Caco-2 (cell line): ENCODE results near the gene MANEAL. TPM values are rescaled to one million over a fixed set of nuclear protein-coding genes. Genes with fewer than 3 reads are reported as not detected.

Experiments used
- BruUV-seq: library from RNA; stranded (reverse); fragments of 400-500 nt; replicated peaks from 2 replicates; lab custom pipeline; 2021; lab: Mats Ljungman, UMichigan
- CTCF ChIA-PET: fragments of 300-600 bp; sonication (Branson Sonifier 250); formaldehyde crosslinking; loops from one replicate; lab custom pipeline; 2022; ENCODE audit warnings: antibody characterized with exemption; lab: Charles Lee
- POLR2A ChIA-PET: fragments of 300-600 bp; sonication (Branson Sonifier 250); formaldehyde crosslinking; loops from one replicate; lab custom pipeline; 2022; ENCODE audit warnings: antibody characterized with exemption; lab: Charles Lee
- DNase-seq, 2 experiments: peaks; one replicate each; pipeline versions ENCODE4 v3.0.0 to v3.0.0-alpha.2; 2020 to 2022
- H3K27me3 ChIP-seq: replicated peaks from 2 replicates; pipeline ENCODE4 v1.6.0; 2011; ENCODE audit warnings: low read length; ENCODE audit not compliant: control insufficient read depth, insufficient read depth
- H3K36me3 ChIP-seq: 2 replicates; pipeline ENCODE4 v1.5.1; 2011; ENCODE audit warnings: low read length; ENCODE audit not compliant: control insufficient read depth, insufficient read depth
- H3K4me1 ChIP-seq: fragments of 250-450 bp; sonication (Bioruptor Pico); 2 replicates; pipeline ENCODE4 v1.5.1; 2020; ENCODE audit warnings: mild to moderate bottlenecking
- H3K4me3 ChIP-seq: 2 replicates; pipeline ENCODE4 v1.5.1; 2011; ENCODE audit warnings: low read depth, mild to moderate bottlenecking, control low read depth, low read length
- H3K9me3 ChIP-seq: fragments of 250-450 bp; sonication (Bioruptor Pico); 2 replicates; pipeline ENCODE4 v1.5.1; 2020; ENCODE audit warnings: mild to moderate bottlenecking, moderate library complexity
- H3K27ac Mint-ChIP-seq: one replicate; pipeline ENCODE4 v1.8.0; 2022; ENCODE audit warnings: mixed read lengths; ENCODE audit not compliant: unreplicated experiment
- H3K27me3 Mint-ChIP-seq: one replicate; pipeline ENCODE4 v1.8.0; 2022; ENCODE audit warnings: mixed read lengths; ENCODE audit not compliant: insufficient read depth, unreplicated experiment
- H3K36me3 Mint-ChIP-seq: one replicate; pipeline ENCODE4 v1.8.0; 2022; ENCODE audit warnings: mild to moderate bottlenecking, mixed read lengths; ENCODE audit not compliant: insufficient read depth, unreplicated experiment
- H3K4me1 Mint-ChIP-seq: one replicate; pipeline ENCODE4 v1.8.0; 2022; ENCODE audit warnings: low read depth, mixed read lengths; ENCODE audit not compliant: unreplicated experiment
- H3K4me3 Mint-ChIP-seq: one replicate; pipeline ENCODE4 v1.8.0; 2022; ENCODE audit warnings: mild to moderate bottlenecking, moderate library complexity, mixed read lengths; ENCODE audit not compliant: unreplicated experiment
- H3K9me3 Mint-ChIP-seq: one replicate; pipeline ENCODE4 v1.8.0; 2022; ENCODE audit warnings: mixed read lengths; ENCODE audit not compliant: unreplicated experiment
- CTCF ChIP-seq, 2 experiments: fragments of 200-600 bp in 1 of 2; IDR thresholded peaks; 1 replicate in 1 of 2; 2 replicates in 1 of 2; pipeline versions ENCODE4 v1.5.1 to v1.8.0; 2011 to 2022; ENCODE audit warnings: antibody characterized with exemption in 1 of 2, control low read depth in 1 of 2, inconsistent platforms in 1 of 2, low read depth in 1 of 2, low read length in 1 of 2, mild to moderate bottlenecking in 1 of 2, moderate library complexity in 1 of 2; ENCODE audit not compliant: insufficient read depth in 1 of 2, severe bottlenecking in 1 of 2, unreplicated experiment in 1 of 2
- intact Hi-C: fragments of 100-400 bp; cut with micrococcal nuclease; formaldehyde crosslinking; loops from one replicate; pipeline ENCODE4 v1.10.0; 2022; ENCODE audit not compliant: unreplicated experiment
- total RNA-seq: library from RNA; stranded (reverse); gene quantifications from 2 replicates; pipeline ENCODE4 v1.2.3, GENCODE V29; 2022

The MANEAL gene
- total RNA-seq, 1 experiment from 2014 or later, result 25.9 TPM

GRCh38 chr1:37822906-37823815 lies 29.5 kb downstream of the MANEAL start:
- POLR2A ChIA-PET, result no interaction called here
- BruUV-seq, result no TSS peak
- H3K9me3 Mint-ChIP-seq, result no peaks in the 10 kb centered on the region
- no peaks in the 10 kb centered on the region for H3K36me3 ChIP-seq
- H3K27me3 Mint-ChIP-seq, result no peaks in the 10 kb centered on the region
- H3K9me3 ChIP-seq, result no peaks in the 10 kb centered on the region
- H3K4me1 Mint-ChIP-seq, result no peaks in the 10 kb centered on the region
- intact Hi-C loops, result no loop called here
- DNase-seq, result no peak
- CTCF ChIA-PET, result no interaction called here
- H3K4me1 ChIP-seq, result no peaks in the 10 kb centered on the region
- peaks cover 17% of the 10 kb centered on the region for H3K36me3 Mint-ChIP-seq
- H3K27me3 ChIP-seq, result no peaks in the 10 kb centered on the region
- H3K4me3 ChIP-seq, result no peak overlapping the region
- TF ChIP-seq CTCF (IDR thresholded peaks at IDR 0.05; ENCODE audit: insufficient read depth in 1 of 2, low read depth in 1 of 2, low read length in 1 of 2, severe bottlenecking in 1 of 2, unreplicated experiment in 1 of 2), result no peak
- H3K4me3 Mint-ChIP-seq, result no peak overlapping the region
- H3K27ac Mint-ChIP-seq, result no peak overlapping the region

- Mint-ChIP-seq H3K9me3 (no peaks in the 10 kb centered on the region), H3K27ac (no peak overlapping the region), H3K4me3 (no peak overlapping the region), H3K4me1 (no peaks in the 10 kb centered on the region), H3K27me3 (no peaks in the 10 kb centered on the region), H3K36me3 (peaks cover 13% of the 10 kb centered on the region)
- H3K9me3 ChIP-seq, result no peaks in the 10 kb centered on the region
- H3K36me3 ChIP-seq, result no peaks in the 10 kb centered on the region
- TF ChIP-seq CTCF (IDR thresholded peaks at IDR 0.05; ENCODE audit: insufficient read depth in 1 of 2, low read depth in 1 of 2, low read length in 1 of 2, severe bottlenecking in 1 of 2, unreplicated experiment in 1 of 2), result no peak
- no peak for DNase-seq
- no peaks in the 10 kb centered on the region for H3K4me1 ChIP-seq
- intact Hi-C loops, result no loop called here
- BruUV-seq, result no TSS peak
- no peaks in the 10 kb centered on the region for H3K27me3 ChIP-seq
- no peak overlapping the region for H3K4me3 ChIP-seq
- ChIA-PET POLR2A (no interaction called here), CTCF (no interaction called here)
Observed at GRCh38 chr1:37824001-37824400, 30.4 kb downstream of the MANEAL start.

GRCh38 chr1:37825506-37825905 lies 31.9 kb downstream of the MANEAL start:
- Histone ChIP-seq H3K4me3 (no peak overlapping the region), H3K27me3 (no peaks in the 10 kb centered on the region), H3K9me3 (no peaks in the 10 kb centered on the region), H3K4me1 (no peaks in the 10 kb centered on the region), H3K36me3 (no peaks in the 10 kb centered on the region)
- no peak for TF ChIP-seq CTCF (IDR thresholded peaks at IDR 0.05; ENCODE audit: insufficient read depth in 1 of 2, low read depth in 1 of 2, low read length in 1 of 2, severe bottlenecking in 1 of 2, unreplicated experiment in 1 of 2)
- Mint-ChIP-seq H3K9me3 (no peaks in the 10 kb centered on the region), H3K27me3 (no peaks in the 10 kb centered on the region), H3K36me3 (peaks cover 9% of the 10 kb centered on the region), H3K27ac (no peak overlapping the region), H3K4me1 (no peaks in the 10 kb centered on the region), H3K4me3 (no peak overlapping the region)
- ChIA-PET CTCF (no interaction called here), POLR2A (no interaction called here)
- intact Hi-C loops, result no loop called here
- DNase-seq, result no peak
- BruUV-seq, result no TSS peak
